GM12878 (cell line): ENCODE results near the gene SRMS. TPM values are rescaled to one million over a fixed set of nuclear protein-coding genes. Genes with fewer than 3 reads are reported as not detected.

Experiments
- BACH1 ChIP-seq: fragments of 450-650 bp; IDR thresholded peaks from 2 replicates; pipeline ENCODE4 v1.6.1; 2017; ENCODE audit warnings: mild to moderate bottlenecking, borderline replicate concordance
- CHD1 ChIP-seq: IDR thresholded peaks from 2 replicates; pipeline ENCODE4 v1.6.1; 2012; ENCODE audit warnings: low read depth, low read length, improper control_type of control experiment
- ETV6 ChIP-seq, 2 experiments: fragments of 450-650 bp in 1 of 2; IDR thresholded peaks in 1 of 2; conservative IDR thresholded peaks in 1 of 2; 2 replicates each; pipeline ENCODE4 v1.6.1; 2014; ENCODE audit warnings: antibody characterized with exemption in 1 of 2, borderline replicate concordance in 1 of 2, low read depth in 1 of 2, mild to moderate bottlenecking in 1 of 2, moderate library complexity in 1 of 2
- IRF5 ChIP-seq: fragments of 450-650 bp; IDR thresholded peaks from 2 replicates; pipeline ENCODE4 v1.6.1; 2017; ENCODE audit warnings: borderline replicate concordance
- LARP7 ChIP-seq: fragments of 450-650 bp; IDR thresholded peaks from 2 replicates; pipeline ENCODE4 v1.6.1; 2017; ENCODE audit warnings: mild to moderate bottlenecking
- MEF2A ChIP-seq: IDR thresholded peaks from 2 replicates; pipeline ENCODE4 v1.6.1; 2011; ENCODE audit warnings: low read depth, mild to moderate bottlenecking, low read length, moderate library complexity; ENCODE audit not compliant: insufficient read depth
- MTA3 ChIP-seq: IDR thresholded peaks from 2 replicates; pipeline ENCODE4 v1.6.1; 2012; ENCODE audit warnings: low read length, inconsistent platforms, borderline replicate concordance
- MYC ChIP-seq: IDR thresholded peaks from 2 replicates; pipeline ENCODE4 v1.6.1; 2011; ENCODE audit warnings: mild to moderate bottlenecking, low read length, moderate library complexity, inconsistent platforms; ENCODE audit not compliant: insufficient read depth, insufficient replicate concordance, insufficient read length, severe bottlenecking
- NBN ChIP-seq: fragments of 450-650 bp; IDR thresholded peaks from 2 replicates; pipeline ENCODE4 v1.6.1; 2016
- NFYA ChIP-seq: IDR thresholded peaks from 2 replicates; pipeline ENCODE4 v1.6.1; 2011; ENCODE audit warnings: low read depth, mild to moderate bottlenecking, low read length, improper control_type of control experiment, borderline replicate concordance
- NR2F1 ChIP-seq: fragments of 450-650 bp; conservative IDR thresholded peaks from 2 replicates; pipeline ENCODE4 v1.6.1; 2017; ENCODE audit warnings: mild to moderate bottlenecking
- POLR2AphosphoS5 ChIP-seq: IDR thresholded peaks from 2 replicates; pipeline ENCODE4 v1.6.1; 2011; ENCODE audit warnings: mild to moderate bottlenecking, low read length, inconsistent platforms
- RELA ChIP-seq: fragments of 450-650 bp; IDR thresholded peaks from 2 replicates; pipeline ENCODE4 v1.8.0; 2014; ENCODE audit warnings: borderline replicate concordance; ENCODE audit not compliant: partially characterized antibody
- RFX5 ChIP-seq: IDR thresholded peaks from 2 replicates; pipeline ENCODE4 v1.6.1; 2011; ENCODE audit warnings: low read depth, low read length, improper control_type of control experiment
- TCF3 ChIP-seq: IDR thresholded peaks from 2 replicates; pipeline ENCODE4 v1.6.1; 2012; ENCODE audit warnings: low read depth, mild to moderate bottlenecking, low read length, borderline replicate concordance; ENCODE audit not compliant: insufficient read depth
- ZNF274 ChIP-seq: IDR thresholded peaks from one replicate; pipeline ENCODE4 v1.8.0; 2011; ENCODE audit not compliant: insufficient read length, insufficient read depth
- polyA plus RNA-seq, 11 experiments: library from polyadenylated mRNA; depleted of rRNA in 4 of 11; unstranded in 6 of 11; stranded (reverse) in 5 of 11; fragments of >200 nt; fragmentation: Nextera tagmentation in 4 of 11; fragmentation: Illumina TruSeq in 1 of 11; extraction: Ambion mirVana in 4 of 11; extraction: Trizol in 1 of 11; gene quantifications; 1 replicate in 1 of 11; 2 replicates in 10 of 11; pipeline versions ENCODE4 v1.2.1 to v1.2.3, GENCODE V29; 2011 to 2016; ENCODE audit warnings: inconsistent platforms in 2 of 11, missing spikeins in 2 of 11, low read depth in 1 of 11
- total RNA-seq, 4 experiments: library from RNA; depleted of rRNA in 3 of 4; stranded (reverse); fragments of >200 nt in 3 of 4; fragmentation: Illumina TruSeq in 1 of 4; extraction: Trizol in 1 of 4; gene quantifications; 2 replicates each; pipeline versions ENCODE4 v1.2.1 to v1.2.3, GENCODE V29; 2013 to 2021
- TF ChIP-seq, protein P1 (sequence below): fragments of 450-650 bp; IDR thresholded peaks from 2 replicates; pipeline ENCODE4 v1.6.1; 2018; ENCODE audit warnings: mild to moderate bottlenecking, low read depth, moderate library complexity; ENCODE audit not compliant: partially characterized antibody
- TF ChIP-seq, protein P2 (sequence below): IDR thresholded peaks from 2 replicates; pipeline ENCODE4 v1.6.1; 2012; ENCODE audit warnings: low read depth, low read length, improper control_type of control experiment
- TF ChIP-seq, protein P3 (sequence below): fragments of 450-650 bp; IDR thresholded peaks from 2 replicates; pipeline ENCODE4 v1.6.1; 2016; ENCODE audit warnings: mild to moderate bottlenecking
- TF ChIP-seq, protein P4 (sequence below): fragments of 450-650 bp; formaldehyde crosslinking; IDR thresholded peaks from 2 replicates; pipeline ENCODE4 v1.4.0; 2022; ENCODE audit warnings: mild to moderate bottlenecking, moderate library complexity

Gene SRMS
- total and polyA plus RNA-seq, 10 of the 15 experiments (the other 5 are each of a cell fraction or from before 2014, with no cell fraction given), result not detected

GRCh38 chr20:63520934-63521601, 26.5 kb downstream of the SRMS start (continued):
- TF ChIP-seq, protein P1, sequence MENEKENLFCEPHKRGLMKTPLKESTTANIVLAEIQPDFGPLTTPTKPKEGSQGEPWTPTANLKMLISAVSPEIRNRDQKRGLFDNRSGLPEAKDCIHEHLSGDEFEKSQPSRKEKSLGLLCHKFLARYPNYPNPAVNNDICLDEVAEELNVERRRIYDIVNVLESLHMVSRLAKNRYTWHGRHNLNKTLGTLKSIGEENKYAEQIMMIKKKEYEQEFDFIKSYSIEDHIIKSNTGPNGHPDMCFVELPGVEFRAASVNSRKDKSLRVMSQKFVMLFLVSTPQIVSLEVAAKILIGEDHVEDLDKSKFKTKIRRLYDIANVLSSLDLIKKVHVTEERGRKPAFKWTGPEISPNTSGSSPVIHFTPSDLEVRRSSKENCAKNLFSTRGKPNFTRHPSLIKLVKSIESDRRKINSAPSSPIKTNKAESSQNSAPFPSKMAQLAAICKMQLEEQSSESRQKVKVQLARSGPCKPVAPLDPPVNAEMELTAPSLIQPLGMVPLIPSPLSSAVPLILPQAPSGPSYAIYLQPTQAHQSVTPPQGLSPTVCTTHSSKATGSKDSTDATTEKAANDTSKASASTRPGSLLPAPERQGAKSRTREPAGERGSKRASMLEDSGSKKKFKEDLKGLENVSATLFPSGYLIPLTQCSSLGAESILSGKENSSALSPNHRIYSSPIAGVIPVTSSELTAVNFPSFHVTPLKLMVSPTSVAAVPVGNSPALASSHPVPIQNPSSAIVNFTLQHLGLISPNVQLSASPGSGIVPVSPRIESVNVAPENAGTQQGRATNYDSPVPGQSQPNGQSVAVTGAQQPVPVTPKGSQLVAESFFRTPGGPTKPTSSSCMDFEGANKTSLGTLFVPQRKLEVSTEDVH, result no peak
- TF ChIP-seq NFYA (no peak), CHD1 (no peak), ZNF274 (no peak), RELA (no peak), MYC (no peak), POLR2AphosphoS5 (no peak), NR2F1 (peak; percentile 42; the same call in 1 of the 2 replicates), MTA3 (no peak), NBN (0 out of 2 replicates have a peak, but pooled peaks have one; percentile 39), IRF5 (no peak), LARP7 (no peak; the same call in 1 of the 2 replicates), ETV6 (conservative IDR thresholded peaks at IDR 0.05 in 1 of 2, IDR thresholded peaks at IDR 0.05 in 1 of 2; ENCODE audit: borderline replicate concordance in 1 of 2, low read depth in 1 of 2) (no peak), TCF3 (0 out of 2 replicates have a peak, but pooled peaks have one; percentile 4), RFX5 (no peak), BACH1 (peak; percentile 63), MEF2A (0 out of 2 replicates have a peak, but pooled peaks have one; percentile 15)
- TF ChIP-seq, protein P2, sequence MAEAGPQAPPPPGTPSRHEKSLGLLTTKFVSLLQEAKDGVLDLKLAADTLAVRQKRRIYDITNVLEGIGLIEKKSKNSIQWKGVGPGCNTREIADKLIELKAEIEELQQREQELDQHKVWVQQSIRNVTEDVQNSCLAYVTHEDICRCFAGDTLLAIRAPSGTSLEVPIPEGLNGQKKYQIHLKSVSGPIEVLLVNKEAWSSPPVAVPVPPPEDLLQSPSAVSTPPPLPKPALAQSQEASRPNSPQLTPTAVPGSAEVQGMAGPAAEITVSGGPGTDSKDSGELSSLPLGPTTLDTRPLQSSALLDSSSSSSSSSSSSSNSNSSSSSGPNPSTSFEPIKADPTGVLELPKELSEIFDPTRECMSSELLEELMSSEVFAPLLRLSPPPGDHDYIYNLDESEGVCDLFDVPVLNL, result no peak
- TF ChIP-seq, protein P3, sequence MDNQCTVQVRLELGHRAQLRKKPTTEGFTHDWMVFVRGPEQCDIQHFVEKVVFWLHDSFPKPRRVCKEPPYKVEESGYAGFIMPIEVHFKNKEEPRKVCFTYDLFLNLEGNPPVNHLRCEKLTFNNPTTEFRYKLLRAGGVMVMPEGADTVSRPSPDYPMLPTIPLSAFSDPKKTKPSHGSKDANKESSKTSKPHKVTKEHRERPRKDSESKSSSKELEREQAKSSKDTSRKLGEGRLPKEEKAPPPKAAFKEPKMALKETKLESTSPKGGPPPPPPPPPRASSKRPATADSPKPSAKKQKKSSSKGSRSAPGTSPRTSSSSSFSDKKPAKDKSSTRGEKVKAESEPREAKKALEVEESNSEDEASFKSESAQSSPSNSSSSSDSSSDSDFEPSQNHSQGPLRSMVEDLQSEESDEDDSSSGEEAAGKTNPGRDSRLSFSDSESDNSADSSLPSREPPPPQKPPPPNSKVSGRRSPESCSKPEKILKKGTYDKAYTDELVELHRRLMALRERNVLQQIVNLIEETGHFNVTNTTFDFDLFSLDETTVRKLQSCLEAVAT, result no peak
- TF ChIP-seq, protein P4, sequence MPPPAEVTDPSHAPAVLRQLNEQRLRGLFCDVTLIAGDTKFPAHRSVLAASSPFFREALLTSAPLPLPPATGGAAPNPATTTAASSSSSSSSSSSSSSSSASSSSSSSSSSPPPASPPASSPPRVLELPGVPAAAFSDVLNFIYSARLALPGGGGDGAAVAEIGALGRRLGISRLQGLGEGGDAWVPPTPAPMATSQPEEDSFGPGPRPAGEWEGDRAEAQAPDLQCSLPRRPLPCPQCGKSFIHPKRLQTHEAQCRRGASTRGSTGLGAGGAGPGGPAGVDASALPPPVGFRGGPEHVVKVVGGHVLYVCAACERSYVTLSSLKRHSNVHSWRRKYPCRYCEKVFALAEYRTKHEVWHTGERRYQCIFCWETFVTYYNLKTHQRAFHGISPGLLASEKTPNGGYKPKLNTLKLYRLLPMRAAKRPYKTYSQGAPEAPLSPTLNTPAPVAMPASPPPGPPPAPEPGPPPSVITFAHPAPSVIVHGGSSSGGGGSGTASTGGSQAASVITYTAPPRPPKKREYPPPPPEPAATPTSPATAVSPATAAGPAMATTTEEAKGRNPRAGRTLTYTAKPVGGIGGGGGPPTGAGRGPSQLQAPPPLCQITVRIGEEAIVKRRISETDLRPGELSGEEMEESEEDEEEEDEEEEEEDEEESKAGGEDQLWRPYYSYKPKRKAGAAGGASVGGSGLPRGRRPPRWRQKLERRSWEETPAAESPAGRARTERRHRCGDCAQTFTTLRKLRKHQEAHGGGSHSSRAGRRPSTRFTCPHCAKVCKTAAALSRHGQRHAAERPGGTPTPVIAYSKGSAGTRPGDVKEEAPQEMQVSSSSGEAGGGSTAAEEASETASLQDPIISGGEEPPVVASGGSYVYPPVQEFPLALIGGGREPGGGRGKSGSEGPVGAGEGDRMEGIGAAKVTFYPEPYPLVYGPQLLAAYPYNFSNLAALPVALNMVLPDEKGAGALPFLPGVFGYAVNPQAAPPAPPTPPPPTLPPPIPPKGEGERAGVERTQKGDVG (CRISPR knock-in tag), result no peak
